Karpas-422 (cell line): ENCODE data around the gene POPDC2. TPM values are rescaled to one million over a fixed set of nuclear protein-coding genes. Genes with fewer than 3 reads are reported as not detected.

Experiments used
- DNase-seq: peaks from one replicate; pipeline ENCODE4 v3.0.0-alpha.2; 2015
- H2AFZ ChIP-seq: fragments of 200-600 bp; sonication (generic); 2 replicates; pipeline ENCODE4 v1.6.1; 2014; ENCODE audit warnings: antibody characterized with exemption, low read length, mixed read lengths
- H3K27ac ChIP-seq: fragments of 200-600 bp; sonication (generic); 2 replicates; pipeline ENCODE4 v1.5.1; 2014; ENCODE audit warnings: mild to moderate bottlenecking, low read length, moderate library complexity
- H3K27me3 ChIP-seq: fragments of 200-600 bp; sonication (generic); 2 replicates; pipeline ENCODE4 v1.6.1; 2014; ENCODE audit warnings: low read length, mixed read lengths
- H3K36me3 ChIP-seq: fragments of 200-600 bp; sonication (generic); 2 replicates; pipeline ENCODE4 v1.6.1; 2014; ENCODE audit warnings: low read length, mixed read lengths; ENCODE audit not compliant: insufficient read depth
- H3K4me1 ChIP-seq: fragments of 200-600 bp; sonication (generic); 2 replicates; pipeline ENCODE4 v1.6.1; 2014; ENCODE audit warnings: mild to moderate bottlenecking, low read length, mixed read lengths
- H3K4me2 ChIP-seq: fragments of 200-600 bp; sonication (generic); 2 replicates; pipeline ENCODE4 v1.6.1; 2014; ENCODE audit warnings: low read length, low read depth, mild to moderate bottlenecking; ENCODE audit not compliant: poor library complexity, severe bottlenecking
- H3K4me3 ChIP-seq: fragments of 200-600 bp; sonication (generic); 2 replicates; pipeline ENCODE4 v1.5.1; 2014; ENCODE audit warnings: mild to moderate bottlenecking, antibody characterized with exemption, low read length, mixed read lengths
- H3K79me2 ChIP-seq: fragments of 200-600 bp; sonication (generic); 2 replicates; pipeline ENCODE4 v1.6.1; 2014; ENCODE audit warnings: mild to moderate bottlenecking, low read length, mixed read lengths
- H3K9ac ChIP-seq: fragments of 200-600 bp; sonication (generic); 2 replicates; pipeline ENCODE4 v1.6.0; 2014; ENCODE audit warnings: low read length
- H3K9me2 ChIP-seq: fragments of 200-600 bp; sonication (generic), shearing (Covaris generic); replicated peaks from 2 replicates; pipeline ENCODE4 v1.6.0; 2014; ENCODE audit warnings: mild to moderate bottlenecking, low read length, moderate library complexity; ENCODE audit not compliant: insufficient read depth
- H3K9me3 ChIP-seq: fragments of 300-700, 200-600 bp; sonication (generic); 2 replicates; pipeline ENCODE4 v1.6.1; 2014; ENCODE audit warnings: low read length, mixed read lengths
- H4K20me1 ChIP-seq: fragments of 200-600 bp; sonication (generic); 2 replicates; pipeline ENCODE4 v1.6.1; 2014; ENCODE audit warnings: mild to moderate bottlenecking, antibody characterized with exemption, low read length, low read depth; ENCODE audit not compliant: insufficient read depth
- total RNA-seq: library from RNA; depleted of rRNA; stranded (reverse); fragments of >200 nt; shearing (Covaris generic); gene quantifications from 2 replicates; pipeline ENCODE4 v1.2.3, GENCODE V29; 2014; ENCODE audit warnings: low replicate concordance; rRNA removed

The POPDC2 gene
- 0.32 and 1.0 TPM in 2 replicates for total RNA-seq

DNA sequence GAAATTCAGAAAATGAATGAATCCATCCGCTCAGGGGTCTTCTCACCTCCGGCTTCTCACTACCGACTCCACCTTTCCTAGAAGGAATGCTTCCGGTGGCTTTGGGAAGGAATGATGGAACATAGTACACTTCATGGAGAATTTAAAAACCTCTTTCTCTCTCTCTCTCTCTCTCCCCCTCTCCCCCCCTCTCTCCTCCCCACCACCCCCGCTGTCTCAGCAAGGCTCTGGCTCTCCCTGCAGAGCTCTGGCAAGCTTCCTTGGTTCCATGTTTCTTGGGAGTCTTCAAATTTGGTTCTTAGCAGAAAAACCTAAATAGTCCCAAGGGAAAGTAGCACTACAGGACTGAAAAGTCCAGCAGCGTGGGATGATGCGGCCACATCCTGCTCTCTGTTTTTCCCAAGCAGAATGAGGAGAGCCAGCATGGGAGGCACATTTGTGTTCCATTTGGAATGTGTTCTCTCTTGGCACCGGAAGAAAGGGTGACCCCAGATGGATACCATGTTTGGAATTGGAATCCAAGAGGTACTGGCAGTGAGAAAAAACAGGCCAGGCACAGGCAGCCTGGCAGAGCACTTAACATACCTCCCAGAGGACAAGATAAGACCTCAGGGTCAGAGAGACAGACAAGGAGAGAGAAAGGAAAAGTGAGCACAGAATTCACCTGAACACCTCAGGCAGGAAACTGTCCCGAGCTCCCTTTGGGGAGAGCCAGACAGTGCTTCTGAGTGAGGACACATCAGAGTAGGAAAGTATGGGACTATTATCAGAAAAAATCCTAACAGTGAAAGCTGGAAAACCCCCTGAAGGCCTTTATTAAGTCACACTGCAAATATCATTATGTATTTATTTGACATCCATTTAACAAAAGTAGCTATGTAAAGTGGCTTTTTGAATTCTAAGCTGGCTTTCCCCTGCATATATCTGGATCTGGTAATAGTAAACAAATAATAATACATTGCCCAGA, at the start of gene POPDC2:
Gene POPDC2 (minus strand): TSS at position 116 of the 967 bp plus-strand sequence. CDS start 166 bp downstream, outside the sequence.
- Histone ChIP-seq H3K36me3 (no peaks in the 10 kb centered on the region), H3K27ac (no peak within 1 kb of the TSS), H3K9ac (no peak within 1 kb of the TSS), H4K20me1 (no peaks in the 10 kb centered on the region), H3K4me3 (no peak within 1 kb of the TSS), H3K79me2 (no peaks in the 10 kb centered on the region), H3K9me2 (no peaks in the 10 kb centered on the region), H3K4me1 (peaks cover 11% of the 10 kb centered on the region), H2AFZ (no peak within 1 kb of the TSS), H3K27me3 (no peaks in the 10 kb centered on the region), H3K4me2 (no peak within 1 kb of the TSS), H3K9me3 (no peaks in the 10 kb centered on the region)
- DNase-seq: no peak

GRCh38 chr3:119703820-119704531, 43.6 kb upstream of the POPDC2 start:
- Histone ChIP-seq H2AFZ (no peak overlapping the region), H3K27me3 (no peaks in the 10 kb centered on the region), H3K9me2 (no peaks in the 10 kb centered on the region), H3K4me3 (no peak overlapping the region), H3K4me2 (no peak overlapping the region), H3K79me2 (no peaks in the 10 kb centered on the region), H3K36me3 (no peaks in the 10 kb centered on the region), H3K4me1 (peaks cover 4% of the 10 kb centered on the region; the same call in 1 of the 2 replicates), H3K9ac (no peak overlapping the region), H3K9me3 (no peaks in the 10 kb centered on the region), H3K27ac (no peak overlapping the region), H4K20me1 (no peaks in the 10 kb centered on the region)
- no peak for DNase-seq

- H3K27me3 ChIP-seq: no peaks in the 10 kb centered on the region
- peak within 1 kb of the TSS; percentile 41; the same call in 1 of the 2 replicates for H3K9ac ChIP-seq
- no peak within 1 kb of the TSS; the same call in 1 of the 2 replicates for H2AFZ ChIP-seq
- H3K4me3 ChIP-seq: peak within 1 kb of the TSS; percentile 46; the same call in 1 of the 2 replicates
- peak within 1 kb of the TSS; percentile 55 for H3K4me2 ChIP-seq
- no peaks in the 10 kb centered on the region for H3K9me2 ChIP-seq
- peak; percentile 67 for DNase-seq
- peaks cover 4% of the 10 kb centered on the region; the same call in 1 of the 2 replicates for H3K4me1 ChIP-seq
- H3K36me3 ChIP-seq: no peaks in the 10 kb centered on the region
- H3K9me3 ChIP-seq: no peaks in the 10 kb centered on the region
- no peaks in the 10 kb centered on the region for H4K20me1 ChIP-seq
- no peaks in the 10 kb centered on the region for H3K79me2 ChIP-seq
- H3K27ac ChIP-seq: no peak within 1 kb of the TSS
Observed at GRCh38 chr3:119702530-119703527, 42.4 kb upstream of the POPDC2 start, which contains the start of gene CFAP91. CFAP91 (plus strand) TSS chr3:119703022; CDS start chr3:119703099, 77 bp downstream.

DNA sequence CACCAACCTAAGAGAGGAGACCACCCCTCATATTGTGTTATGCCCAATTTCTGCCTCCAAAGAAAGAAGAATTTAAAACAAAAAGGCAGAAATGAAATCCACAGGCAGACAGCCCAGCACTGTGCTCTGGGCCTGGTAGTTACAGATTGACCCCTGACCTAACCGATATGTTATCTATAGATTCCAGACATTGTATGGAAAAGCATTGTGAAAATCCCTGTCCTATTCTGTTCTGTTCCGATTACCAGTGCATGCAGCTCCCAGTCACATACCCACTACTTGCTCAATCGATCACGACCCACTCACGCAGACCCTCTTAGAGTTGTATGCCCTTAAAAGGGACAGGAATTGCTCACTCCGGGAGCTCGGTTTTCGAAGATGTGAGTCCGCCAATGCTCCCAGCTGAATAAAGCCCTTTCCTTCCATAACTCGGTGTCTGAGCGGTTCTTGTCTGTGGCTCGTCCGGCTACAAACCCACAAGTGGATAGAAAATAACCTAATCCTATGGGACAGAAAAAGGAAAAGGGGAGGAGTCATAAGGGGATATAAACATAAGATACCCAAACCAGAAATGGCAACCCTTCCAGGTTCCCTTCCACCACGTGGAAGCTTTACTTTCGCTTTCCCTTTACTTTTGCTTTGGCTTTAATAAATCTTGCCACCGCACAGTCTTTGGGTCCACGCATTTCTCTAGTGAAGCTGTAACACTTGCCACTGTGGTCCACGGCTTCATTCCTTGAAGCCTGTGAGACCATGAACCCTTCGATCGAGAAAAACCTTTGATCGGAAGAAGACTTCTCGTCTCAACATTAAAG, 40.7 kb upstream of the POPDC2 start:
- Histone ChIP-seq H3K4me2 (no peak overlapping the region), H3K4me3 (no peak overlapping the region), H3K27ac (no peak overlapping the region), H3K4me1 (peaks cover 4% of the 10 kb centered on the region; the same call in 1 of the 2 replicates), H4K20me1 (no peaks in the 10 kb centered on the region), H3K27me3 (no peaks in the 10 kb centered on the region), H3K79me2 (no peaks in the 10 kb centered on the region), H3K36me3 (no peaks in the 10 kb centered on the region), H2AFZ (no peak overlapping the region), H3K9me2 (no peaks in the 10 kb centered on the region), H3K9me3 (no peaks in the 10 kb centered on the region), H3K9ac (no peak overlapping the region)
- no peak for DNase-seq

GRCh38 chr3:119700269-119700919, 40.0 kb upstream of the POPDC2 start:
- Histone ChIP-seq H3K4me2 (no peak overlapping the region), H4K20me1 (no peaks in the 10 kb centered on the region), H2AFZ (no peak overlapping the region), H3K9me3 (no peaks in the 10 kb centered on the region), H3K4me3 (no peak overlapping the region), H3K27ac (no peak overlapping the region), H3K79me2 (no peaks in the 10 kb centered on the region), H3K9me2 (no peaks in the 10 kb centered on the region), H3K4me1 (peaks cover 4% of the 10 kb centered on the region; the same call in 1 of the 2 replicates), H3K9ac (no peak overlapping the region), H3K27me3 (no peaks in the 10 kb centered on the region), H3K36me3 (no peaks in the 10 kb centered on the region)
- no peak for DNase-seq

- DNase-seq: no peak
- H3K9me3 ChIP-seq: no peaks in the 10 kb centered on the region
- H3K4me1 ChIP-seq: peaks cover 2% of the 10 kb centered on the region; the same call in 1 of the 2 replicates
- no peak overlapping the region for H2AFZ ChIP-seq
- H3K4me3 ChIP-seq: no peak overlapping the region
- H3K79me2 ChIP-seq: no peaks in the 10 kb centered on the region
- no peaks in the 10 kb centered on the region for H3K9me2 ChIP-seq
- H3K36me3 ChIP-seq: no peaks in the 10 kb centered on the region
- H4K20me1 ChIP-seq: no peaks in the 10 kb centered on the region
- no peaks in the 10 kb centered on the region for H3K27me3 ChIP-seq
- H3K4me2 ChIP-seq: no peak overlapping the region
- H3K27ac ChIP-seq: no peak overlapping the region
- H3K9ac ChIP-seq: no peak overlapping the region
Observed at GRCh38 chr3:119697394-119697793, 37.0 kb upstream of the POPDC2 start.
